Stimulated activated CD4-positive, alpha-beta T cell treated with anti-CD3 and anti-CD28 coated beads, Interleukin-4, amount 100 ng/mL, for 1 hour (primary cell): ENCODE results near the gene TMEM50A.
"Not testable (repeated sequence)": the region's sequence is repeated elsewhere in the genome, so short reads cannot be mapped to it uniquely, and the experiment has no call there.

Experiments used
- DNase-seq: peaks from one replicate; pipeline ENCODE4 v3.0.0-alpha.2; 2020

TMEM50A gene

DNA sequence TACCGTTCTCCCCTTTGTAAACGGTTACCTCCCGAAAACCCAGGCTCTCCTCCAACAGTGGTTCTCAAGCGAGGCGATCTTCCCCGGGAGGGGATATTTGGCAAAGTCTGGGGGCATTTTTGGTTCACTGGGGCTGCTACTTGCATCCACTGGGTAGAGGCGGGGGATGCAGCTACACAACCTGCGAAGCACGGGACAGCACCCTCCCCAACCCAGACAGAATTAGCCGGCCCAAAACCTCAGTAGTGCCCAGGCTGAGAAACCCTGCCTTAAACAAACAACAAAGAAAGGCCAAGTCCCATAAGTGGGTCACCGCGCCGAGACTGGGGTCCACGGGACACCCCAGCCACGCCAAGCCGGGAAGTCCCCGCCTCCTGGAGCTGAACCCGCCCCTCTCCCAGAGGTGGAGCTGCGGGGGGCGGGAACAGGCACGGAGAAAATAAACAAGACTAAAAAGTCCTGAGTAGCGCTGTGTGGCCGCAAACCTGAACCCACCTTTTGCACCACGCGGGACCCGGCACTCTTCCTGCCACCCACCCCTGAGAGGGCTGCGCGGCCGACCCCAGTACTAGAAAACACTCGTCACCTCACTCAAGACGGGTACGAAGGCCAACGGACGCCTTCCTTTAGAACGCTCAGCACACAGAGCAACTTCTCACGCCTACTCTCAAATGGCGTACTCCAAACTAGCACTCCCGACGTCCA, 499 bp upstream of the TMEM50A start:
- DNase-seq: not testable (repeated sequence)

DNA sequence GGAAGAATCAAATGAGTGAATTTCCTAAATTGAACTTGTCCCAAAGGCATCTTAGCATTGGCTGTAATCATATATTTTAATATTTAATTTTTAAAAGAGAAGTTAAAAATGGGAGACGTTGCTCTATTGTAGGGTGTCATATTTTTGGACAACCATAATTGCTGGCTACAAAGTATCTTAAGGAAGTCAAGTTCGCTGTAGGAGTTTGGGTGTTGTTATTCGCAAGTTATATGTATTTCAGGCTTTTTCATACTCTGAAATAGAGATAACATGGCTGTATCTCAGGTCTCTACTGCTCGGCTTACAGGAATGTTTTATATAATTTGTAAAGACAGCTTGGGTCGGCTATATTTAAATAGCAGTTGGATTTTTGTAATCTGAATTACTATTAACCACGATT, 852 bp downstream of the TMEM50A start:
- DNase-seq: no peak

DNA sequence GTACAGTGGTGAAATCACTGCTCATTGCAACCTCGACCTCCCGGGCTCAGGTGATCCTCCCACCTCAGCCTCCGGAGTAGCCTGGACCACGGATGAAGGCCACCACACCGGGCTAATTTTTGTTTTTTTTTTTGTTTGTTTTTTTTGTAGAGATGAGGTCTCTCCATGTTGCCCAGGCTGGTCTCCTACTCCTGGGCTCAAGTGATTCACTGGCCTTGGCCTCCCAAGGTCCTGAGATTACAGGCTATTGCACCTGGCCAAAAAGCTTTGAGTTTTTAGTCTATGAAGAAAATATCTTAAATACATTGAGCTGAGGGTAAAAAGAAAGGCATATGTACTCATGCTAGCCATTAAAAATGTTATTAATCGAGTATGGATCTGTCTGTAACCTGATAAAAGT, 3.6 kb downstream of the TMEM50A start:
- no peak for DNase-seq

DNA sequence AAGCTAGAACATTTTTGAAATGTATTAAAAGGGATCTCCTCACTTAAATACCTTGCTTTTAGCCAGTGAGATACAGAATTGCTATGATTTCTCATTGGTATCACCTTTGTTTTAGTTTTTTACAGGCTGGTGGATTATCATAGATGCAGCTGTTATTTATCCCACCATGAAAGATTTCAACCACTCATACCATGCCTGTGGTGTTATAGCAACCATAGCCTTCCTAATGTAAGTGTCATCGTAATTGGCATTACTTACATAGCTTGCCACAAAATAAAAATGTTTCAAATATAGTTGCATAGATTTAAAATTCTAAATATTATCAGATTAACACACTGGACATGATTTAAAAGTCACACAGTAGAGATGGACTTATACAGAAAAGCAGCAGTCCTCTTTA, 4.7 kb downstream of the TMEM50A start:
- no peak for DNase-seq

DNA sequence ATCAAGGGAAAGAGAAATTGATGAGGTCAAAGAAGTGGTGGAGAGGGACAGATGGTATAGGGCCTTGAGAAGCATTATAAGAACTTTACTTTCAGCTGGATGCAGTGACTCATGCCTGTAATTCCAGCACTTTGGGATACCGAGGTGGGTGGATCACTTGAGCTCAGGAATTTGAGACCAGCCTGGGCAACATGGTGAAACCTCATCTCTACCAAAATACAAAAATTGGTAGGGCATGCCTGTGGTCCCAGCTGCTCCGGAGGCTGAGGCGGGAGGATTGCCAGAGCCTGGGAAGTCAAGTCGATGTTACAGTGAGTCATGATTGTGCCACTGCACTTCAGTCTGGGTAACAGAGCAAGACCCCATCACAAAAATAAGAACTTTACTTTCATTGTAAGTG, 5.7 kb downstream of the TMEM50A start:
- no peak for DNase-seq

DNA sequence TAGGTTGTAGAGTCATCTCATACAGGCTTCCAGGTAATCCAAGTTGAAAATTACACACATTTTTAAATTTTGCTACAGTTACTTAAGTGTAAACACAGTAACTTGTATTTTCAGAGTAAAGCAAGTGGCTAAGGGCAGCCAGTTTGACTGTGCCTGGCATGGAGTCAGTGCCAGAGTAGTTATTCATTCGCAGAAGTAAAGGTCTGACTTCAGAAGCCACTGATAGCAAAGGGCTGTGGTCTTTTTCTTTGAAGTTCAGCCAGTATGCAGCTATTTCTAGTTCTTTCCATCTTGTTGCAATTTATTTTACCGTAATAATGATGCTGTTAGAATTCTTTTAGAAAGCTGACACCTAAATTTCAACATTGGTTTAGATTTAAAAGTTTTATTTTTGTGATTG, 9.4 kb downstream of the TMEM50A start:
- DNase-seq: no peak

DNA sequence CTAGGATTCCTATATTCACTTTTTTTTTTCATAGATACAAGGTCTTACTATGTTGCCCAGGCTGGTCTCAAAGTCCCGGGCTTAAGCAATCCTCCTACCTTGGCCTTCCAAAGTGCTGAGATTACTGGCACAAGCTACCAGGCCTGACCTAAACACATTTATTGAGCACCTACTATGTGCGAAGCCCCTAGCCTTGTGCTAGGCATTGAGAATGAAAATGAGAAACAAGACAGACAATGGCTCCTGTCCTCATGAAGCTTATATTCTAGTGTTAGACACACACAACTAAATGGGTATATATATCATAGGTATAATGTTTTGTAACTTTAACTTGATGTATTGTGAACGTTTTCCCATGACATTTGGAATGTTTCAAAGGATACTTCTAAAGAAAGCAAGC, 11.5 kb downstream of the TMEM50A start:
- no peak for DNase-seq

DNA sequence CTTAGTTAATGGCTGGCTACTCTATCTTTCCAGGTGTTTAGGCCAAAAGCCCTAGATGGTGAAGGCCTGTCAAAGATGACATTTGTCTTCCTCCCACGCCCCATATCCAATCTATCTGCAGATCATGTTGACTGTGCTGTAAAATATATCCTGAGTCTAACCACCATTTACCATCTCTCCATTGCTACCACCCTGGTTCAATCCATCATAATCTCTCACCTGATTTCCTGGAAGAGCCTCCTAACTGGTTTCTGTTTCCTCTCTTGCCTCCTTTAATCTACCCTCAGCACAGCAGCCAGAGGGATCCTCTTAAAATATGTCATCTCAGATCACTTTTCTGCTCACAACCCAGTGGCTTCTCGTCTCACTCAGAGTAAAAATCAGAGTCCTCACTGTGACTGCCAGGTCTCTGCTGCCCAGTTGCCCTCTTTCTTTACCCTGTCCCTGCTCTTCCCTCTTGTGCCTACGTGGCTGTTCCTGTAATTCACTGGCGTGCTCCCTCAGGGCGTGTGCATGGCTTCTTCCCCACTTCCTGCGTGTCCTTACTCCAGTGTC, 17.8 kb downstream of the TMEM50A start:
- no peak for DNase-seq

DNA sequence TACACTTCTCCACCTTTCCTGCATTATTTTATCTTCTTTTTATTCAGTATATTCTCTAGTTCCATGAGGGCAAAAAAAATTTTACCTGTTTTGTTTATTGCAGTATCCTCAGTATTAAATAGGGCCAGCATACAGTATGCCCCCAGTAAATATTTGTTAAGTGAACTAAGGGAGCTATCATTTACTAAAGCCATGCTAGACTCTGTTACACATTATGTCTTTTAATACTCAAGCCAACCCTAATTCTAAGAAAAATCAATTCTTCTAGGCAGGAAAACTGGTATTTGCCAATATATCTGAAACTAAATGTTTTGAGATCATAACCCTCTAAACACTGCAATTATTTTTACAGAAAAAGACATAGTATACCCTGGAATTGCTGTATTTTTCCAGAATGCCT, 18.3 kb downstream of the TMEM50A start:
- DNase-seq: no peak

DNA sequence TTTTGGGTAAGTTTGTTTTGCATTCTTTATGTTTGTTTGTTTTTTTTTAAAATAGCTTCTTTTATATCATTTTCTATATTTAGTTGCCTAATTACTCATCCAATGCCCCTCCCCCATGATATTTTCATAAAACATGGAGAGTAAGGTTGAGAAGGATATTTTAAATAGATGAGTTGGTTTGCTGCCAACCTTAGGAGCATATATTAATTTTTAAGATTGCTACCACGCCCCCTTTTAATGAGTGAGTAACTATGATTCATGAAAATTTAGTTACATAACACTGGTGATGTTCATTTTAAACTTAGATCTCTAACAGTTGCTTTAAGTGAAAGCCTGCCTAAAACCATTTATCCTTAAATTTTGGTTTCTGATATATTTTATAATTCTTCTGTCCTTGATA, 18.7 kb downstream of the TMEM50A start:
- no peak for DNase-seq

DNA sequence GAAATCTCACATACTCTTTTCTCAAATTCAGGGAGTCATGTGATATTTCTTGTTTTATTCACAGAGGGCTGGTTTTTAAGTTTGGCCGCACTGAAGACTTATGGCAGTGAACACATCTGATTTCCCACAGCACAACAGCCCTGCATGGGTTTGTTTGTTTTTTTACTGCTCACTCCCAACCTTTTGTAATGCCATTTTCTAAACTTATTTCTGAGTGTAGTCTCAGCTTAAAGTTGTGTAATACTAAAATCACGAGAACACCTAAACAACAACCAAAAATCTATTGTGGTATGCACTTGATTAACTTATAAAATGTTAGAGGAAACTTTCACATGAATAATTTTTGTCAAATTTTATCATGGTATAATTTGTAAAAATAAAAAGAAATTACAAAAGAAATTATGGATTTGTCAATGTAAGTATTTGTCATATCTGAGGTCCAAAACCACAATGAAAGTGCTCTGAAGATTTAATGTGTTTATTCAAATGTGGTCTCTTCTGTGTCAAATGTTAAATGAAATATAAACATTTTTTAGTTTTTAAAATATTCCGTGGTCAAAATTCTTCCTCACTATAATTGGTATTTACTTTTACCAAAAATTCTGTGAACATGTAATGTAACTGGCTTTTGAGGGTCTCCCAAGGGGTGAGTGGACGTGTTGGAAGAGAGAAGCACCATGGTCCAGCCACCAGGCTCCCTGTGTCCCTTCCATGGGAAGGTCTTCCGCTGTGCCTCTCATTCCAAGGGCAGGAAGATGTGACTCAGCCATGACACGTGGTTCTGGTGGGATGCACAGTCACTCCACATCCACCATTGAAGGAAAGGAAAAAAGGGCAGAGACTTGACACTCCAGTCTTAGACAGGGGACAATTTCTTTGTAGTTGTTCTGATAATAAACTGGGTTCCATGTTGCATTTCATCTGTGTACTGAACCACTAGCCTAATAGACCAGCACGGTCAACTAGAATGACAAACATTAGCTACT, 22.8 kb downstream of the TMEM50A start:
- DNase-seq: no peak

DNA sequence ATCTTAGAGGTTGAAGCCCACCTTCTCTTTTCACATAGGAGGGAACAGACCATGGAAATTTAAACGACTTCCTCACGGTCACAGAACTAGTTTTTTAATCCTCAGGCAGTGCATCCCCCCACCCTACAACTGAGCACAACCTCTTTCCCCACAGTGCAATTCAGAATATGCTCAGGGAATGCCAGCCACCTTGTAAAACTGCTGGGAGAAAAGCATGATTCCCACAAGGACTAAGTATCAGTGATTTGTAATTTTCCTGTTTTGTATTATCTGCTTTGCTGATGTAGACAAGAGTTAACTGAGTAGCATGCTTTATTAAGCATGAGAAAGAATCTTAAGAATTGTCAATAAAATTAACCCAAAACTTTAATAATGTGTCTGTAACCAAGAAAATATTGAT, 23.8 kb downstream of the TMEM50A start:
- no peak for DNase-seq

DNA sequence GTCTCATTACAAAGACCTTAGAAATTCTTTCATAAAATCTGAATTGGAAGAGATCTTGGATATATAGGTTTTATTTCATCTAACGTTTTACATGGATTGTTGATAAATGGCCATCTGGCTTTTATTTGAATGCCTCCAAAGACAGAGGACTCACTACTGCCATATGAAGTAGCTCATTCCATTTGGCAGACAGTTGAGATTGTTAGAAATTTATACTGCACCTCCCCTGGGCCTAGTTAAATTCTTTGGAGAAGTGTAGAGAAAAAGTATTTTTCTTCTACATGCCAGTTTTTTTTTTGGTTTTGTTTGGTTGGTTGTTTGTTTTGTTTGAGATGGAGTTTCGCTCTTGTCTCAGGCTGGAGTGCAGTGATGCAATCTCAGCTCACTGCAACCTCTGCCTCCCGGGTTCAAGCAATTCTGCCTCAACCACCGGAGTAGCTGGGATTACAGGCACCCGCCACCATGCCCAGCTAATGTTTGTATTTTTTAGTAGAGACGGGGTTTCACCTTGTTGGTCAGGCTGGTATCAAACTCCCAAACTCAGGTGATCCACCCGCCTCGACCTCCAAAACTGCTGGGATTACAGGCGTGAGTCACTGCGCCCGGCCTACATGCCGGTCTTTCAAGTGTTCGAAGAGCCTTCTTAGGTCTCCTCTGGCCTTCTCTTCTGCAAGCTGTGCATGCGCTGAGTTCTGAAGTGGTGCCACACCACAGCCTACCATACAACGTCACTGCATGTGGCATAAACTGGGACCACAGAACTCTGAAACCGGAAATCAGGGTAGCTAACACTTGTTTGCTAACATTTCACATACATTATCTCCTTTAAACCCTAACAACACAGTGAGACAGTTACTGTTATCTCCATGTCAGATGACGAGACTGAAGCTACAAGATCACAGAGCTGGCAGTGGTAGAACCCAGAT, 24.8 kb downstream of the TMEM50A start:
- not testable (repeated sequence) for DNase-seq

DNA sequence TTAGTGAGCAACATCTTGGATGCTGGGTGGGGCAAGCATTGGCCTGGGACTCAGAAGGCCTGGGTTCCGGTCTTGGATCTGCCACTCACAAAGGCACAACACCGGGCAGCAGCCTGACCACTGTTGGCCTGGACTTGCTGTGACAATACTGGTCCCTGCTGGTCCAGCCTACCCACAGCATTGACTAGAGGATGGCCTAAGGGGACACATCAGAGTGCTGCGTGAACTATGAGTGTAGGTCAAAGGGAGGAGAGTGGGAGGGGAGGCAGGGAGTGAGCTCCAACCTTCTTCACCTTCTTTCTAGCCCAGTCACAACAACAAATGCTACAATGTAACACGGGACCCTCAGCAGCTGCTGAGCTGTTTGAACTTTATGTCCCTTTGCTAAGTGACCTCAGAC, 31.1 kb downstream of the TMEM50A start:
- DNase-seq: no peak

DNA sequence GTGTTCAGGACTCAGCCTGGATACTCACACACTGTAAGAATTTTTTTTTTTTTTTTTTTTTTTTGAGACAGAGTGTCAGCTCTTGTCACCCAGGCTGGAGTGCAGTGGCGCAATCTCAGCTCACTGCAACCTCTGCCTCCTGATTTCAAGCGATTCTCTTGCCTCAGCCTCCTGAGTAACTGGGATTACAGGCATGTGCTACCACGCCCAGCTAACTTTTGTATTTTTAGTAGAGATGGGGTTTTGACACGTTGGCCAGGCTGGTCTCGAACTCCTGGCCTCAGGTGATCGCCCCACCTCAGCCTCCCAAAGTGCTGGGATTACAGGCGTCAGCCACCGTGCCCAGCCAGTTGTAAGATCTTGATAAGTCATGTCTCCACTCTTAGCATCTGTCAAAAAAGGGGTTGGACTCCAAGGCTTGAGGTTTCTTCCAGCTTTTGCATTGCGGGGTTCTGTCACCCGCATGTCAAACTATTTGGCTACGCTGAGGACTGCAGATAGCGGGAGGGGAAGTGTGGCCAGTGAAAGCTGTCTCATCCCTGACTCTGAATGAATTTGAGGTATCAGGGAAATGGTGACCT, 31.6 kb downstream of the TMEM50A start:
- DNase-seq: not testable (repeated sequence)

DNA sequence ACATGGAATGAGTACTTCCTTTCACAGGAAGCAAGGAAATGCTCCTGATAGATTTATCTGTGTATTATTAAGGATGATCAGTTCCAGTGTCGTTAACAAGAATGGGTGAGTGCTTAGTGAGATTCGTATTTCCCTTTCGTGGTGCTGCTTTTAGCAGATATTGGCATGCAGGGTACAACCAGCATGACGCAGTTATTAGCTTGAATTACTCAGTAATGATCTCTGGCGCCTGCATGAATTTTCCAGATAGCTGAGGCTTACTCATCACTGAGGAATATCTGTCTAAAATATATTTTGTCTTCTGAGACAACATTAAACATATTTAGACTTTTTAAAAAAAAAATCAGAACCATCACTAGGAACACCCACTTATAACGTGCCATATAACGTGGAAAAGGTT, 33.6 kb downstream of the TMEM50A start:
- not testable (repeated sequence) for DNase-seq

DNA sequence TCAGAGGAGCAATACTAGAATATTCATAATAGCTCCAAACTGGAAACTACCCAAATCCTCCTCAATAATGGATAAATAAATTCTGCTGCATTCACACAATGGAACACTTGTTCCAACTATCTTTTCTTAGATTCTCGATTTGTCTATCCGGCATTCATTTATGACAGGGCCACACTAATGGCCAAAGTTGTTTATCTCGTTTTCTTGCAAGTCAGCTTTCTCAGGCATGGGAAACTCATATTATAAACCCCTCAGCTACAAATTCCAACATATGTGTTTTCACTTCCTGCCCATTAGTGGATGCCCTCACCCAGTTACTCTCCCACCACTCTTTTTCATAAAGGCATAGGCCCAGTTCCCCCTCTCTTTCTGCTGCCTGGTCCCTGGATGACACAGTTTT, 40.2 kb downstream of the TMEM50A start:
- DNase-seq: not testable (repeated sequence)

DNA sequence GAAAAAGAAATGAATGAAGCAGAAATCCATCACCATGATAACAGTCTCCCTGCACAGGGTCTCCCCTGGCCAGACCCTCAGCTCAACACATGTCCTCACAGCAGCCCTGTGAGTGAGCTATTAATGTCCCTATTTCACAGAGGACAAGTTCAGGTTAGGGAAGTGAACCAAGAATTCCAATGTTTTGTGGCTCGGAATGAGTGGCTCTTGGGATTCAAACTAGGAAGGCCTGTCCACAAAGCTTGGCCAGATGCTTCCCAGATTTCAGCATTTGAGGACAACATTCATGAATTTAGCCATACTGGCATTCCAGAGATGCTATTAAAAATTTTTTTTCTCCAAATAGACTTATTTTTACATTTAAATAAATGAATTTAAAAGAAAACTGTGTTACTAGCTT, 44.4 kb downstream of the TMEM50A start:
- DNase-seq: not testable (repeated sequence)

DNA sequence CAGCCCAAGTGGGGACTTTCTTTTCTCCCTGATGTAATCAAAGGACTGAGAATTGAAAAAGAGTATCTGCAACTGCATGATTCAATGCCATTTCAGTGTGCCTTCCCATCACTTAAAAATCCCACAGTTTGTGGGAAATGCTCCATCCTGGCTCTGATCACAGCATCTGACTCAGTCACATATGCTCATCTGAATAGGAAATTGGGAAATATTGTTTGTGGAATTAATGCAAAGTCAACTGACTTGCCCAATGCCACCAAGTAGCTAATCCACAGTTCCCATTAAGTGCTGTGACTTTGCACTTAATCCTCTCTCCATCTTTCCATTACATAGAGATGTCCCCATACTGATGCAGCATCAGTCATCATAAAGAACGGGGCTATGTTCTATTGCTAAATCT, 45.0 kb downstream of the TMEM50A start:
- not testable (repeated sequence) for DNase-seq

DNA sequence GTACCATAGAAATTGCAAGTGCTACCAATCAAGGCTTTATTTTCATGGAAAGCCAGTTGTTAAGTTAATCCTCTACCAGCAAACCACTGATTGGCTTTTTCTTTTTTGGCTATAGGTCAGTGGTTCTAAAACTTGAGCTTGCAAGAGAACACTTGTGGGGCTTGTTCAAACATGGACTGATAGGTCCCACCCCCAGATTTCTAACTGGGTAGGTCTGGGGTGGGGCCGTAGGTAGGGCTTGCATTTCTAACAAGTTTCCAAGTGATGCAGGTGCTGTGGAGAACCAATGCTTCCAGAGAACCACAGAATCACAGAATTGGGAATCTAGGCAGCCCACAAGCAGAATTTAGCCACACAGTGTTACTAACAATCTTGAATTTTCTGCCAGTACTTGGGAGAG, 45.7 kb downstream of the TMEM50A start:
- DNase-seq: not testable (repeated sequence)

DNA sequence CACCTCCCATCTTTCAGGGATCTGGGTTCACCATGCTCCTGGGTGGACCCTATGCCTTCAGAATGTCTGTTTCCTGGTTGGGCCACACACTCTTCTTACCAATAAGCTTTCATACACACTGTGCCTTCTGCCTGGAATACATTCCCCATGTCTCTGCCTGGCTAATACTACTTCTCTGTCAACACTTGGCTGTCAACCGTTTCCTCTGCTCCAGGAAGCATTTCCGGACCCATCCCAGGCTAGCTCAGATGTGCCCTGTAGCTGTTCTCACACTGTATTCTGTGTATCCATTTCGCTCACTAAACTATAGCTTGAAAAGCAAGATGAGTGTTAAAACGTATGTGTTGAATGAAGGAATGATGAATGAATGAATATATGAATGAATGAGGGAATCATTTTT, 49.0 kb downstream of the TMEM50A start:
- DNase-seq: not testable (repeated sequence)

DNA sequence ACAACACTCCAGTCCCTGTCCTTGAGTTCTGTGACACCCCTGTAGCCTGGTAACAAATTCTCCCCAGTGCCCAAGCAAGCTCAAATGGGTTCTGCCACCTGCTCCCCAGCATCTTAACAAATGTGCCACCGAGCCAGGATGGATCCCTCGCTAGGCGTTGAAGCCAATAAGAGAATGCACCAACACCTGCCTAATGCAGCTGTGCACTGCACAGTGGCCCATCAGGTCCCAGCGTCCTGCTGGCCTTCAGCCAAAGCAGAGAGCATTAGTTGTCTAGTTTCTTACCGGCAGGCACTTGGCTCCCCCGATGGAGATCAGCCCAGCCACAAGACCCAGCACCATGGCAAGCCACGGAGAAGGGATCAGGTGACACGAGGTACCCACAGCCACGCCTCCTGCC, 50.6 kb downstream of the TMEM50A start:
- DNase-seq: not testable (repeated sequence)
